GM19035 (cell line): ENCODE measurements around the gene KCNMA1.

ENCODE experiments used
- ATAC-seq: cut with Tn5 transposase; IDR thresholded peaks from one replicate; pipeline ENCODE4 v1.9.1; 2021; ENCODE audit not compliant: unreplicated experiment

The KCNMA1 gene

GRCh38 chr10:76858721-76859120 is 778.9 kb downstream of the KCNMA1 start:
- no peak for ATAC-seq

DNA sequence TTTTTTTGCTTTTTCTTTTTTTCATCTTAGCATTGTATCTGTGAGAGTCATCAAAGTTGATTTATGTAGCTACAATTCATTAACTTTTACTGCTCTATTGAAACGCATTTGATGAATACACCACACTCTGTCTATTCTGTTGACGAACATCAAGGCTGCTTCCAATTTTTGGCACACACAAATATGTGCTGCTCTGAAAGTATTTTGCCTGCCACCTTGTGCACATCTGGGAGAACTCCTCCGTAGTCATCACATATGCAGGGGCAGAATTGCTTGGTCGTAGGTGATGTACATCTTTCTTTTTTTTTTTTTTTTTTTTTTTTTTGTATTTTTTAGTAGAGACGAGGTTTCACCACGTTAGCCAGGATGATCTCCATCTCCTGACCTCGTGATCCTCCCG is 796.8 kb downstream of the KCNMA1 start:
- ATAC-seq, result no peak

- no peak for ATAC-seq
Observed at GRCh38 chr10:76839276-76839675, 798.3 kb downstream of the KCNMA1 start.

DNA sequence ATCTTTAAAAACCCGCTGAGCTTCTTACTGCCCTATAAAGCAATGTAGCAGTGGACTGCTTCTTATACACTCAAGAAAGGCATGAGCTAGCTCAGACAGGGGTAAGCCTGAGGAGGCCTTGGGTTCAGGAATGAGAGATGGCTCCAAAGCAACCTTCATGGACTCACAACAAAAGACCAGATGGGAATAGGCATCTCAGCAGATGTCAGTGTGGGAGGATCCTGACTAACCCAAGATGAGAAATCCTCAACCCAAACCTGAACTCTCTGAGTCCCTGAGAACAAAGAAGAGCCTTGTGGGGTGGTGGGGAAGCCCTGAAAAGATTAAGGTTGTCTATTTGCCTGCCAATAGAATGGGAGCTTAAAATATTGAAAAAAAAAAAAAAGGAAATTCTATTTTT is 807.4 kb downstream of the KCNMA1 start:
- ATAC-seq, result no peak

DNA sequence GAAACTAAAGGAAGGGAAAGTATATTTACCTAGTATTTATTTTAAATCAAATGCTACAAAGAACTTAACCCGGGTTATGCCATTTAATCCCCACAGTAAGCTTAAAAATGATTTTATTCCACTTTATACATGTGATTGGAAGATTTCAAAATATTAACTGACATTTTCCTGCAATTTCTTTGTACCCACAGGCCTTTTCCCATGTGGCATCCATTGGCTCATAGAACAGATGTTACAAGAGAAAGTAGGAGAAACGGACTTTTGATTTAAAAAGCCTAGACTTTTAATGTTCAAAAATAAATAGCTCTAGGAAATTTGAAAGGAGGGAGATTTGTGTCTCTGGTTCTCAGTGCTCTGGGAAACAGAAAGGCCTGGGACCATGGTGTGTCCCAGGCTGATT is 807.9 kb downstream of the KCNMA1 start:
- no peak for ATAC-seq
